ENCODE results near the gene ANXA6. TPM values are rescaled to one million over a fixed set of nuclear protein-coding genes. Genes with fewer than 3 reads are reported as not detected.

ANXA6 gene
- total and polyA plus RNA-seq, 9 of the 15 experiments (the other 6 are each of a cell fraction or from before 2014, with no cell fraction given), result 0.70 to 13.2 (median 8.3) TPM

GRCh38 chr5:151075698-151076331 lies 81.8 kb downstream of the ANXA6 start (continued):
- no peak for TF ChIP-seq ZNF212 (CRISPR knock-in tag; IDR thresholded peaks at IDR 0.05)

- Histone ChIP-seq H3K9ac (ENCODE audit: insufficient read depth in 1 of 2, low read depth in 2 of 2, low read length in 2 of 2) (no peak overlapping the region), H3K36me3 (ENCODE audit: control insufficient read depth, insufficient read depth, low read length) (peaks cover 30% of the 10 kb centered on the region; the same call in 2 of the 3 replicates), H3K4me2 (ENCODE audit: insufficient read depth, low read length) (no peak overlapping the region), H4K20me1 (replicated peaks; ENCODE audit: control insufficient read depth, insufficient read depth, low read length) (peaks cover 15% of the 10 kb centered on the region), H3K79me2 (ENCODE audit: control insufficient read depth, insufficient read depth, low read length) (peaks cover 83% of the 10 kb centered on the region), H3K4me3 (no peak overlapping the region), H3K27ac (ENCODE audit: extremely low read depth, low read depth, low read length) (no peak overlapping the region), H3K9me1 (ENCODE audit: control insufficient read depth, insufficient read depth, low read length) (peaks cover 6% of the 10 kb centered on the region), H3K9me3 (replicated peaks; ENCODE audit: control insufficient read depth, insufficient read depth, low read depth, low read length) (no peaks in the 10 kb centered on the region), H2AFZ (ENCODE audit: low read depth, low read length) (no peak overlapping the region), H3K4me1 (replicated peaks in 1 of 2; ENCODE audit: control insufficient read depth in 2 of 2, insufficient read depth in 2 of 2, low read length in 2 of 2) (peaks cover 11 to 15% of the 10 kb centered on the region in 2 experiments; a peak in 3 of 5 replicates), H3K27me3 (ENCODE audit: control insufficient read depth in 2 of 2, insufficient read depth in 2 of 2, low read length in 2 of 2) (no peaks in the 10 kb centered on the region)
- FAIRE-seq (no peak), DNase-seq (ENCODE audit: extremely low read depth in 1 of 4, low spot score in 3 of 4) (no peak), ATAC-seq (no peak)
- in situ Hi-C loops (cut with MboI), result no loop called here
- TF ChIP-seq ZNF146 (CRISPR knock-in tag; IDR thresholded peaks at IDR 0.05; ENCODE audit: unreplicated experiment) (peak; percentile 71), ZNF311 (CRISPR knock-in tag; IDR thresholded peaks at IDR 0.05) (no peak)
- WGBS (ENCODE audit: insufficient coverage, low coverage, missing lambda C conversion rate), result 93% methylated on average over 2 of the region's 2 CpGs
- ChIA-PET POLR2A (no interaction called here), CTCF (ENCODE audit: low intra/inter-chr PET ratio) (no interaction called here)
- intact Hi-C loops (cut with micrococcal nuclease), result no loop called here
- no TSS peak for BruUV-seq (replicated peaks)
Observed at GRCh38 chr5:151074557-151074956, 83.0 kb downstream of the ANXA6 start.

- Histone ChIP-seq H3K79me2 (ENCODE audit: control insufficient read depth, insufficient read depth, low read length) (peaks cover 82% of the 10 kb centered on the region), H3K4me2 (ENCODE audit: insufficient read depth, low read length) (no peak overlapping the region), H2AFZ (ENCODE audit: low read depth, low read length) (no peak overlapping the region), H4K20me1 (replicated peaks; ENCODE audit: control insufficient read depth, insufficient read depth, low read length) (peaks cover 22% of the 10 kb centered on the region), H3K4me3 (no peak overlapping the region), H3K36me3 (ENCODE audit: control insufficient read depth, insufficient read depth, low read length) (peaks cover 26% of the 10 kb centered on the region), H3K9me3 (replicated peaks; ENCODE audit: control insufficient read depth, insufficient read depth, low read depth, low read length) (no peaks in the 10 kb centered on the region), H3K9ac (ENCODE audit: insufficient read depth in 1 of 2, low read depth in 2 of 2, low read length in 2 of 2) (no peak overlapping the region), H3K27me3 (ENCODE audit: control insufficient read depth in 2 of 2, insufficient read depth in 2 of 2, low read length in 2 of 2) (no peaks in the 10 kb centered on the region), H3K27ac (ENCODE audit: extremely low read depth, low read depth, low read length) (no peak overlapping the region), H3K4me1 (replicated peaks in 1 of 2; ENCODE audit: control insufficient read depth in 2 of 2, insufficient read depth in 2 of 2, low read length in 2 of 2) (peaks cover 6 to 9% of the 10 kb centered on the region in 2 experiments; a peak in 2 of 5 replicates), H3K9me1 (ENCODE audit: control insufficient read depth, insufficient read depth, low read length) (peaks cover 9% of the 10 kb centered on the region)
- intact Hi-C loops (cut with micrococcal nuclease) (no loop called here), in situ Hi-C loops (cut with MboI) (no loop called here)
- TF ChIP-seq OTX1 (CRISPR knock-in tag; IDR thresholded peaks at IDR 0.05) (no peak), KDM1A (IDR thresholded peaks at IDR 0.05) (peak; percentile 33 to 45; a peak in 2 of 4 replicates), RBM25 (IDR thresholded peaks at IDR 0.05; ENCODE audit: low read depth, low read length, severe bottlenecking) (peak; percentile 89), ZNF146 (CRISPR knock-in tag; IDR thresholded peaks at IDR 0.05; ENCODE audit: unreplicated experiment) (peak; percentile 98), MCM7 (IDR thresholded peaks at IDR 0.05) (no peak), THAP12 (CRISPR knock-in tag; IDR thresholded peaks at IDR 0.05) (no peak), RCOR1 (IDR thresholded peaks at IDR 0.05; ENCODE audit: borderline replicate concordance in 1 of 2, low read depth in 2 of 2, low read length in 2 of 2) (0 out of 4 replicates have a peak, but pooled peaks of 1 of the 2 experiments have one; percentile 33), BCOR (IDR thresholded peaks at IDR 0.05) (peak; percentile 67)
- CTCF ChIA-PET (ENCODE audit: low intra/inter-chr PET ratio), result no interaction called here
- FAIRE-seq (no peak), ATAC-seq (no peak), DNase-seq (ENCODE audit: extremely low read depth in 1 of 4, low spot score in 3 of 4) (no peak)
- POLR2A ChIA-PET, result no interaction called here
- WGBS (ENCODE audit: insufficient coverage, low coverage, missing lambda C conversion rate), result 68% methylated on average over 2 of the region's 2 CpGs
- BruUV-seq (replicated peaks), result no TSS peak
Observed at GRCh38 chr5:151073280-151073679, 84.3 kb downstream of the ANXA6 start.
